Activated CD8-positive, alpha-beta memory T cell treated with anti-CD3 and anti-CD28 coated beads, Interleukin-2, amount 10 ng/mL, durations not matched to agents 7 days and 5 days (primary cell): Measurements from ENCODE around the gene PLCH1. TPM values are rescaled to one million over a fixed set of nuclear protein-coding genes. Genes with fewer than 3 reads are reported as not detected.

Source experiments
- ATAC-seq: fragments of 150-1000 bp; cut with Tn5 transposase; one replicate; pipeline ENCODE4 v1.10.0; 2021; ENCODE audit warnings: moderate library complexity
- CTCF ChIA-PET: fragments of 350-600 bp; sonication (Branson Sonifier 250); formaldehyde crosslinking; loops from one replicate; lab custom pipeline; 2021; ENCODE audit warnings: antibody characterized with exemption; lab: Charles Lee
- DNase-seq: peaks from one replicate; pipeline ENCODE4 v3.0.0-alpha.2; 2020
- H3K27ac Mint-ChIP-seq: one replicate; pipeline ENCODE4 v1.8.0; 2021; ENCODE audit warnings: mild to moderate bottlenecking, mixed read lengths
- H3K27me3 Mint-ChIP-seq: one replicate; pipeline ENCODE4 v1.8.0; 2021; ENCODE audit warnings: mixed read lengths
- H3K36me3 Mint-ChIP-seq: one replicate; pipeline ENCODE4 v1.8.0; 2021; ENCODE audit warnings: mild to moderate bottlenecking, mixed read lengths
- H3K4me1 Mint-ChIP-seq: one replicate; pipeline ENCODE4 v1.8.0; 2021; ENCODE audit warnings: mixed read lengths
- H3K4me3 Mint-ChIP-seq: one replicate; pipeline ENCODE4 v1.8.0; 2021; ENCODE audit warnings: mild to moderate bottlenecking, moderate library complexity, mixed read lengths
- H3K9me3 Mint-ChIP-seq: one replicate; pipeline ENCODE4 v1.8.0; 2022; ENCODE audit warnings: low read depth, mixed read lengths
- total RNA-seq, 2 experiments: library from RNA; stranded (reverse); gene quantifications; one replicate each; pipeline ENCODE4 v1.2.3, GENCODE V29; 2021

PLCH1 gene
- total RNA-seq, 2 experiments from 2014 or later: 0.26 to 0.58 TPM

DNA sequence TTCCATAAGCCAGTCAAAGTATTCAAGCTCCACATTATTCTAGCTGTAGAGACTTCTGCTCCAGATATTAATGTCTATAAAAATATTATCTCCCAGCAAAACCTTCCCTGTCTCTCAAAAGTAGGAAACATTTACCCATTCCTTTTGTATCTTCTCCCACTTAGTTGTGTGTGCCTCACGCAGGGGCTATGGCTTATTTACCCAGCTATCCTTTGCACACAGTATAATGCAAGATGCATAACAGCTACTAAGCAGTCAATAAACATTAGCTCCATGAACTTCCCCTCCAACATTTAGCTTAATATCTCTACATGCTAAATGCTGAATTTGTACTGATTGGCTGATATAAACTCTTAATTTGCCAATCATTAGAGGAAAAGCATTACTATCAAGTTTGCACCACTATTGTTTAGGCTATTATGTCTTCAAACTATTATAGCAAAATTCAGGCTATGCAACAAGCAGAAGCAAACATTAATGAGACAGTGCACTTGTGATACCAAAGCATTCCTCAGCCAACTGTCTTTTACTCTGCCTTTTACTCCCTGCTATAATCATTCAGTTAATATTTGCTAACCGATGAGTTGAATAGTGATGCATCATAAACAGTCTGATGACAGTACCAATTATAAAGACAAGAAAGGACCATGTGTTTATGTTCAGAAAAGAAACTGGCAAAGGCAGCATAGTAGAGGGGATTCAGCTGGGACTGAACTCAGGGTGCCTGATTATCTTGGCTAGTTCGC, 81.2 kb downstream of the PLCH1 start:
- CTCF ChIA-PET: no interaction called here

DNA sequence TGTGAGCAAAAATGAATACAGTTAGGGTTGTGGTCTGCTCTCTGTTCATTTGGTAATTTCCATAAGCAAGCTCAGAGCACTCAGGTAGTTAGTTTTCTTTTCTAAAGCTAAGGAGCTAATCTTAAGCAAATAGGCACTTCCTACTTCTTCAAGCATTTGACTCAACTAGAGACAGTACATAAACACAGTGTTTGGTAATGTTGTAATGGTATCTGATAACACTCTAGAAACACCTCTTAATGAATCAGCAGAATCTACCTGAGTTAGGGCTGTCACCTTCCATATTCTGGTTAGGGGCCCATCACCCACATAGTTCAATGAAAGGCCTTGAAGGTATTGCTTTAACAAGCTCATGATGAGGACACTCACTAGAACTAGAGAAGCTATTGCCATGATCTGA, 83.1 kb downstream of the PLCH1 start:
- CTCF ChIA-PET: no interaction called here
- Mint-ChIP-seq H3K27ac (no peak overlapping the region), H3K27me3 (peaks cover 16% of the 10 kb centered on the region), H3K4me1 (no peaks in the 10 kb centered on the region), H3K4me3 (no peak overlapping the region), H3K9me3 (no peaks in the 10 kb centered on the region), H3K36me3 (no peaks in the 10 kb centered on the region)
- DNase-seq (no peak), ATAC-seq (no peak)

More for the DNA sequence above, 81.2 kb downstream of the PLCH1 start:
- Mint-ChIP-seq H3K9me3 (no peaks in the 10 kb centered on the region), H3K4me3 (no peak overlapping the region), H3K27ac (no peak overlapping the region), H3K36me3 (no peaks in the 10 kb centered on the region), H3K27me3 (peaks cover 19% of the 10 kb centered on the region), H3K4me1 (no peaks in the 10 kb centered on the region)
- no peak for ATAC-seq
- DNase-seq: no peak

DNA sequence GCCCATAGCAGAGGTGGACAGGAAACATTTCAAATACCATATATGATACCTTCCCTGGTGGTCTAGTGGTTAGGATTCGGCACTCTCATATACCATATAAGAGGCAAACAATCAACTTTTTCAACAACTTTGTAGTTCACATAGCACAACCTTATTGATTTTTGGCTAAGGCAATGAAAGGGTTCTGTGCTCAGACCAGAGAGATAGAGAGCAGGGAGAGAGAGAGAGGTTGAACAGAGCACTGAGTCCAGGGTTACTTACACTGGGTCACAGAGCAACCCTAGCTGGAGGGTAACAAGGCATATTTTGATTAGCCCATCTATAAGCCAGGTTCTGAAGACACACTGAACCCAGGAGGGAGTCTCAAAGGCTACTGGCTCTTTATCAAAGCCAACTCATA, 83.8 kb downstream of the PLCH1 start:
- DNase-seq (no peak), ATAC-seq (no peak)
- CTCF ChIA-PET: no interaction called here
- H3K4me3 Mint-ChIP-seq: no peak overlapping the region
- peaks cover 15% of the 10 kb centered on the region for H3K27me3 Mint-ChIP-seq
- no peaks in the 10 kb centered on the region for H3K36me3 Mint-ChIP-seq
- no peaks in the 10 kb centered on the region for H3K9me3 Mint-ChIP-seq
- H3K27ac Mint-ChIP-seq: no peak overlapping the region
- H3K4me1 Mint-ChIP-seq: no peaks in the 10 kb centered on the region

GRCh38 chr3:155658671-155659261, 86.1 kb downstream of the PLCH1 start:
- no peak overlapping the region for H3K4me3 Mint-ChIP-seq
- CTCF ChIA-PET: no interaction called here
- H3K36me3 Mint-ChIP-seq: no peaks in the 10 kb centered on the region

DNA sequence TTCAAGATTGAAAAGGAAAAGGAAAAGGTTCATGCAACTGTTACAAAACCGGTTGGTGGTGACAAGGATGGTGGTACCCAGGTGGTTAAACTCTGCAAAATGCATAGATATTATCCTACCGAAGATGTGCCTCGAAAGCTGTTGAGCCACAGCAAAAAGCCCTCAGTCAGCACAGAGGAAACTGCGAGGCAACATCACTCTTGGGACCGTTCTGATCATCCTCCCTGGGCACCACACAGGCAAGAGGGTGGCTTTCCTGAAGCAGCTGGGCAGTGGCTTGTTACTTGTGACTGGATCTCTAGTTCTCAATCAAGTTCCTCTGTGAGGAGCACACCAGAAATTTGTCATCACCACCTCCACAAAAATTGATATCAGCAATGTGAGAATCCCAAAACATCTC, 86.9 kb downstream of the PLCH1 start:
- CTCF ChIA-PET: interaction anchor here (1.1 kb wide), 1 partner anchor 295 kb away, joined by 3 read pairs; no protein-coding TSS in a partner anchor
- Mint-ChIP-seq H3K27ac (no peak overlapping the region), H3K9me3 (no peaks in the 10 kb centered on the region), H3K27me3 (peaks cover 7% of the 10 kb centered on the region), H3K4me3 (no peak overlapping the region), H3K4me1 (no peaks in the 10 kb centered on the region), H3K36me3 (no peaks in the 10 kb centered on the region)
- DNase-seq: no peak
- ATAC-seq: no peak

More at GRCh38 chr3:155658671-155659261, 86.1 kb downstream of the PLCH1 start:
- no peaks in the 10 kb centered on the region for H3K9me3 Mint-ChIP-seq
- no peaks in the 10 kb centered on the region for H3K4me1 Mint-ChIP-seq
- ATAC-seq (no peak), DNase-seq (no peak)
- H3K27me3 Mint-ChIP-seq: peaks cover 7% of the 10 kb centered on the region
- no peak overlapping the region for H3K27ac Mint-ChIP-seq

- no peak for DNase-seq
- H3K9me3 Mint-ChIP-seq: no peaks in the 10 kb centered on the region
- no peaks in the 10 kb centered on the region for H3K36me3 Mint-ChIP-seq
- H3K27ac Mint-ChIP-seq: no peak overlapping the region
- H3K27me3 Mint-ChIP-seq: peaks cover 7% of the 10 kb centered on the region
- no peak overlapping the region for H3K4me3 Mint-ChIP-seq
- CTCF ChIA-PET: interaction anchor here (0.6 to 1.1 kb wide), 2 partner anchors 295 to 1573 kb away, joined by 3 read pairs; no protein-coding TSS in a partner anchor
- no peaks in the 10 kb centered on the region for H3K4me1 Mint-ChIP-seq
- ATAC-seq: no peak
Measured at GRCh38 chr3:155657161-155657560, 87.7 kb downstream of the PLCH1 start.

- Mint-ChIP-seq H3K4me3 (no peak overlapping the region), H3K4me1 (no peaks in the 10 kb centered on the region), H3K27me3 (peaks cover 4% of the 10 kb centered on the region), H3K9me3 (no peaks in the 10 kb centered on the region), H3K36me3 (no peaks in the 10 kb centered on the region), H3K27ac (no peak overlapping the region)
- DNase-seq: no peak
- ATAC-seq: no peak
- CTCF ChIA-PET: no interaction called here
Measured at GRCh38 chr3:155656466-155656865, 88.4 kb downstream of the PLCH1 start.

DNA sequence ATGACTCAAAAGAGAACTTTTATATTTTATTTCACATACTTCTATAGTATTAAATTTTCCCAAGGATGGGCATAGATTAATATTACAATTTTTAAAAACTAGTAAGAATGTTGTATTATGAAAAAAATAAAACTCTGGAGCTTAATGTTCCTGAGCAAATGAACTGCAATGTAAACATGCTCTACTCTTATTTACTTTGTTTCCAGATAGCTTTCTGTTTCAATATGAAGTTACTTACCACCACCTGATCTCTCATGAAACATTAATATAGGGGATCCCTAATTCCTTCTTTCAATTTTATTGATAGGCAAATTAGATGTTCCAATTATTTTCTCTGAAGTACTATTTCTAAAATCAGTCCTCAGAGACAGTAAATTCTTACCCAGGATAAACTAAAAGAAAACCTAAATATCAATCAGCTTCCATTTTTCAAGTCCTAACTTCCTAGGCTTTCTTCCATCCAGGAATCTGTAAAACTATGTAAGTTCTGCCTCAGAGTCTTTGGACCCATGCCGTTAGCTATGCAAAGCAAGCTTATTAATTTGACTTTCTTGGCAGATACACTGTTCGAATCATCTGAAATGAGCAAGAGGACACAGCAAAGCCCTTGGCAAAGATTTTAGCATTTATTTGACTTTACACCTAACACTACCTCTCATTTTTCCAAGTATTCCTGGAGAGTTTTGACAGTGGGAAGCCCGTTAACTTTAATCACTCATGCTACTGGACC, 93.2 kb downstream of the PLCH1 start:
- H3K27ac Mint-ChIP-seq: no peak overlapping the region
- no peaks in the 10 kb centered on the region for H3K27me3 Mint-ChIP-seq
- H3K36me3 Mint-ChIP-seq: no peaks in the 10 kb centered on the region
- no peak for DNase-seq
- no peak overlapping the region for H3K4me3 Mint-ChIP-seq
- H3K9me3 Mint-ChIP-seq: no peaks in the 10 kb centered on the region
- no peak for ATAC-seq
- CTCF ChIA-PET: no interaction called here
- H3K4me1 Mint-ChIP-seq: no peaks in the 10 kb centered on the region

GRCh38 chr3:155648013-155648591, 96.8 kb downstream of the PLCH1 start:
- no peaks in the 10 kb centered on the region for H3K4me1 Mint-ChIP-seq
- no peak overlapping the region for H3K27ac Mint-ChIP-seq
- H3K36me3 Mint-ChIP-seq: no peaks in the 10 kb centered on the region
- no peaks in the 10 kb centered on the region for H3K9me3 Mint-ChIP-seq
- no peak for DNase-seq
- no peaks in the 10 kb centered on the region for H3K27me3 Mint-ChIP-seq
- ATAC-seq: no peak
- no peak overlapping the region for H3K4me3 Mint-ChIP-seq
- CTCF ChIA-PET: no interaction called here

- Mint-ChIP-seq H3K27me3 (no peaks in the 10 kb centered on the region), H3K9me3 (no peaks in the 10 kb centered on the region), H3K36me3 (no peaks in the 10 kb centered on the region), H3K27ac (no peak overlapping the region), H3K4me3 (no peak overlapping the region), H3K4me1 (no peaks in the 10 kb centered on the region)
- CTCF ChIA-PET: interaction anchor here (0.9 kb wide), 1 partner anchor 12 kb away, joined by 3 read pairs; no protein-coding TSS in a partner anchor
- DNase-seq: no peak
- ATAC-seq: no peak
Measured at GRCh38 chr3:155647206-155647605, 97.7 kb downstream of the PLCH1 start.

DNA sequence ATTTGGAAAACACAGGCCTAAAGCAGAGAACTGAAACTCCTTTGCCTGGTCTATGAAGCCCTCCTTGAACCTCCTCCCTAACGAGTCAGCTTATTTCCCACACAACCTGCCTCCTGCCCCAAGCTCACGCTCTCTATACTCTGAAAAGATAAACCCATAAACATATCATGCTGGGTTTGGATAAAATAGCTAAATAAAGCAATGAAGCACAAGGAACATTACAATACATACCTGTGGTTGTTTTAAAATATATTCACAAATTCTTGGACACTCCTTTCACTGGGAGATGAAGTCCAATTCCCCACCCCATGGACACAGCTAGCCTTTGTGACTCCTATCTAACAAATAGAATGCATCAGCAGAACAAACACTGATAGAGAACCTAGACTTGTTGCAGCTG, 98.2 kb downstream of the PLCH1 start:
- H3K27me3 Mint-ChIP-seq: no peaks in the 10 kb centered on the region
- no peaks in the 10 kb centered on the region for H3K4me1 Mint-ChIP-seq
- ATAC-seq (no peak), DNase-seq (no peak)
- H3K27ac Mint-ChIP-seq: no peak overlapping the region
- H3K4me3 Mint-ChIP-seq: no peak overlapping the region
- H3K36me3 Mint-ChIP-seq: no peaks in the 10 kb centered on the region
- no peaks in the 10 kb centered on the region for H3K9me3 Mint-ChIP-seq
- CTCF ChIA-PET: interaction anchor here (0.9 kb wide), 1 partner anchor 12 kb away, joined by 3 read pairs; no protein-coding TSS in a partner anchor

DNA sequence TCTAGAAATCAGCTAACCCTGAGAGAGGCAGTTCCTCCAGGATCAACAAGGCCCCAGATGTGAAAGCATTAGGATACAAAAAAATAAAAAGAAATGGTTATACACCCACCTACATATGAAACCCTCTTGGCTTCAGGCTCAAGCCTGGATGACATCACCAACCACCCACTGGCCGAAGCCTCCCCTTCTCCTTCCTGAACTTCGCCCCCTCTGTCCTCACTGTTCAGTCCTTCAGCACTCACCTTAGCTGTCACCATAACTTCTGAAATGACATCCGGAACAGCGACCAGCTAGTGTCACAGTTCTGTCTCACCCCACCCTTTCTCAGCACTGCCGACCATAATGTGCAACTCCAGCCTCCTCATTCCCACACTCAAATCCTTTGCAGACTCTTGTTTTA, 98.7 kb downstream of the PLCH1 start:
- no peak overlapping the region for H3K27ac Mint-ChIP-seq
- CTCF ChIA-PET: interaction anchor here (0.9 kb wide), 1 partner anchor 11 kb away, joined by 3 read pairs; no protein-coding TSS in a partner anchor
- ATAC-seq: no peak
- H3K36me3 Mint-ChIP-seq: no peaks in the 10 kb centered on the region
- H3K9me3 Mint-ChIP-seq: no peaks in the 10 kb centered on the region
- no peak overlapping the region for H3K4me3 Mint-ChIP-seq
- H3K27me3 Mint-ChIP-seq: no peaks in the 10 kb centered on the region
- no peak for DNase-seq
- no peaks in the 10 kb centered on the region for H3K4me1 Mint-ChIP-seq

GRCh38 chr3:155643581-155644165, 101.2 kb downstream of the PLCH1 start:
- H3K9me3 Mint-ChIP-seq: no peaks in the 10 kb centered on the region
- no peaks in the 10 kb centered on the region for H3K27me3 Mint-ChIP-seq
- no peaks in the 10 kb centered on the region for H3K4me1 Mint-ChIP-seq
- ATAC-seq (no peak), DNase-seq (no peak)
- no peak overlapping the region for H3K4me3 Mint-ChIP-seq
- no peak overlapping the region for H3K27ac Mint-ChIP-seq
- H3K36me3 Mint-ChIP-seq: no peaks in the 10 kb centered on the region
- CTCF ChIA-PET: no interaction called here
